VCaP (cell line): Measurements from ENCODE around the gene ATXN7L1.
A peak's percentile ranks its signal among the peaks of the same experiment; 100 is the strongest.
"Not testable (repeated sequence)": the region's sequence is repeated elsewhere in the genome, so short reads cannot be mapped to it uniquely, and the experiment has no call there.

ENCODE experiments used
- H3K27ac ChIP-seq: fragments of 450-650 bp; 2 replicates; pipeline ENCODE4 v1.5.1; 2017
- TF ChIP-seq, protein P1 (sequence below): fragments of 450-650 bp; conservative IDR thresholded peaks from 2 replicates; pipeline ENCODE4 v1.5.1; 2017; ENCODE audit warnings: mild to moderate bottlenecking, moderate library complexity

ATXN7L1 gene

GRCh38 chr7:105799006-105799405, 77.4 kb downstream of the ATXN7L1 start:
- H3K27ac ChIP-seq = no peak overlapping the region
- TF ChIP-seq, protein P1, sequence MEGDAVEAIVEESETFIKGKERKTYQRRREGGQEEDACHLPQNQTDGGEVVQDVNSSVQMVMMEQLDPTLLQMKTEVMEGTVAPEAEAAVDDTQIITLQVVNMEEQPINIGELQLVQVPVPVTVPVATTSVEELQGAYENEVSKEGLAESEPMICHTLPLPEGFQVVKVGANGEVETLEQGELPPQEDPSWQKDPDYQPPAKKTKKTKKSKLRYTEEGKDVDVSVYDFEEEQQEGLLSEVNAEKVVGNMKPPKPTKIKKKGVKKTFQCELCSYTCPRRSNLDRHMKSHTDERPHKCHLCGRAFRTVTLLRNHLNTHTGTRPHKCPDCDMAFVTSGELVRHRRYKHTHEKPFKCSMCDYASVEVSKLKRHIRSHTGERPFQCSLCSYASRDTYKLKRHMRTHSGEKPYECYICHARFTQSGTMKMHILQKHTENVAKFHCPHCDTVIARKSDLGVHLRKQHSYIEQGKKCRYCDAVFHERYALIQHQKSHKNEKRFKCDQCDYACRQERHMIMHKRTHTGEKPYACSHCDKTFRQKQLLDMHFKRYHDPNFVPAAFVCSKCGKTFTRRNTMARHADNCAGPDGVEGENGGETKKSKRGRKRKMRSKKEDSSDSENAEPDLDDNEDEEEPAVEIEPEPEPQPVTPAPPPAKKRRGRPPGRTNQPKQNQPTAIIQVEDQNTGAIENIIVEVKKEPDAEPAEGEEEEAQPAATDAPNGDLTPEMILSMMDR = no peak

GRCh38 chr7:105797652-105798051, 78.7 kb downstream of the ATXN7L1 start:
- TF ChIP-seq, protein P1 = peak; percentile 64
- H3K27ac ChIP-seq = no peak overlapping the region

DNA sequence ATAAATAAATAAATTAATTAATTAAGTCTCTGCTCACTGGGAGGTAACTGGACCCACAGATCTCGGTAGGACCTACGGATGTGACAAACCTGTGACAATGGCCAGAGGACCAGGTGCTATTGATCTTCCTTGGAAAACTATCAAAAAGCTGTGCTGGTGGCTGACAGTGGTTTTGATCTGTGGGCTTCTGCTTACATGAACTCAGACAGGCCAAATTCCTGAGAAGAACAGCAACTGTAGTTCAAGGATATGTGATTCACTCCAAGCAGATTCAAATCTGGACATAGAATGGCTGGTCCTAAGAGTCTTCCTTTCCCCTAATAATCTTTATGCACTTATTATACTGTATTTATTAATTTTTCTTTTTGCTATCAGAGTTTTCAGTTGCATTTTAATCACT, 80.0 kb downstream of the ATXN7L1 start:
- H3K27ac ChIP-seq = no peak overlapping the region
- TF ChIP-seq, protein P1 = no peak

- TF ChIP-seq, protein P1 = no peak
- H3K27ac ChIP-seq = no peak overlapping the region
Observed at GRCh38 chr7:105794741-105795729, 81.4 kb downstream of the ATXN7L1 start.

DNA sequence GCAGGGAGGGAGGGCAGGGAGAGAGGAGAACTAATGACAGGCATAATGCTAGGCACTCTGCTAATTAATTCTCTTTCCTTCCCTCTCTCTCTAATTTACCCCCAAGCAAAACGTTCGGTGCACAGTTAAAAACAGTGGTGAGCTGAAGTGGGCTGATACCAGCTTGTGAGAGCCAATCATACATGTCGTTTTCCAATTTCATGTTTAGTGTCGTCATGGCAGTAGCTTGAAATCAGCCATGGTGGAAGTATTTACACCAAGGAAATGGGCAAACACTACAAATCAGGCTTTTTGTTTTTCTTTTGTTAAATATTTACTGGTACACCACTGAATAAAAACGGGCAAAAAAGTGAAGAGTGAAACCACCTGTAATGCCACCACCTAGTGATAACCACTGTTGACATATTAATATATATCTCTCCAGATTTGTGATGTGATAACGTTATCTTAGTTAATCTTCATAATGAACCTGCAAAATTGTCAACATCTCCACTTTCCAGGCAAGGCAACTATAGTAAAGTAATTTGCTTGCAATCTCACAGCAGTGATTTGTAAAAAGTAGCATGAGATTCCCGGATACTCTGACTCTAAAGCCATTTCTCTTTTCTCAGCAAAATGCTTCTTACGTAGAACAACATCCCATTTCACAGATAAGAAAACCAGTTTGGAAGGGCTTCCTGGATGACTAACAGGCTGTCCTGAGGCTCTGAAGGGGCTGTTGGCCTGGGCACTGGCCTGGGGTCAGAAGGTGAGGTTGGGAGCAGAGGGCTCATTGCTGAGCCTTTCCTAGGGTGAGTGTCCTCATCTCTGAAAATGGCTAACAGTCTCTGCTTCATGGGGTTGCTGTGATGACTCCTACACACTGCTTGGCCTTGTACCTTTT, 83.7 kb downstream of the ATXN7L1 start:
- H3K27ac ChIP-seq = no peak overlapping the region
- TF ChIP-seq, protein P1 = no peak

DNA sequence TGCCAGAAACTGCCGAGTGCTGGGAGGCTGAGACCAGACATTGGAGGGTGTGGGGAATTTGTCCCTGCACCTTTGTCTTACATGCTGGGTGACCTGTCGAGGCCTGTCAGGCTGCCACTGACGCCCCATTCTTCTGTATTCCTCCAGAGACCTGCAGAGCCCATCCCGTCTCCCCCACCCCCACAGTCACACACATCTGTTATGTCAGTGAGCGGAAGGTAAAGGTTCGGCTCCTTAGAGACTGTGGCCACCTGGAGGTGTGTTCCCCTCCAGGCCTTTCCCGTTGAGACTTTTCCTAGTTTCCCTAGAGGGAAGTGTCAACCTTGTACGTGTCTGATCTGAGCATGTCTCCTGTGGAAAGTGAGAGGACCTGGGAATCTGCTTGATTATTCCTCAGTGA, 84.5 kb downstream of the ATXN7L1 start:
- H3K27ac ChIP-seq = no peak overlapping the region
- TF ChIP-seq, protein P1 = no peak

- TF ChIP-seq, protein P1 = no peak
- H3K27ac ChIP-seq = no peak overlapping the region
Observed at GRCh38 chr7:105790996-105791395, 85.4 kb downstream of the ATXN7L1 start.

DNA sequence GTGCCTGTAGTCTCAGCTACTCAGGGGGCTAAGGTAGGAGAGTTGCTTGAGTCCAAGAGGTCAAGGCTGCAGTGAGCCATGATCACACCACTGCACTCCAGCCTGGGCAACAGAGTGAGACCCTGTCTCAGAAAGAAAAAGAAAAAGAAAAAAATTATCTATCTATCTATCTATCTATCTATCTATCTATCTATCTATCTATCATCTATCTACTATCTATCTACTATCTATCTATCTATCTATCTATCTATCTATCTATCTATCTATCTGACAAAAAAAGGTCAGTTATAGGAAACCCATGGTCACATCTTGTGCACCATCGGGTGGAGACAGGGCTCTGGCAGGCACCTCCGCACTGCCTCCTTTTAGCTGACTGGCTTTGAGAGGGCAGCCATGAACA, 85.9 kb downstream of the ATXN7L1 start:
- not testable (repeated sequence) for H3K27ac ChIP-seq
